Liver (tissue), 9 donors: ENCODE results near the gene VPS35L. TPM values are rescaled to one million over a fixed set of nuclear protein-coding genes. Genes with fewer than 3 reads are reported as not detected.

Source experiments
- DNase-seq: peaks from one replicate; pipeline ENCODE4 v3.0.0-alpha.2; 2017; ENCODE audit warnings: low spot score
- H3K27ac ChIP-seq, 2 donors: one replicate each; pipeline ENCODE4 v1.7.0; 2013; ENCODE audit warnings: inconsistent platforms in 2 of 2, low read length in 2 of 2, control low read depth in 1 of 2, low read depth in 1 of 2, mild to moderate bottlenecking in 1 of 2
- H3K27me3 ChIP-seq, 4 donors: one replicate each; pipeline versions ENCODE4 v1.6.1 to v1.7.0; 2013; ENCODE audit warnings: low read length in 3 of 4, inconsistent platforms in 1 of 4, mild to moderate bottlenecking in 1 of 4, moderate library complexity in 1 of 4; ENCODE audit not compliant: control insufficient read depth in 4 of 4, insufficient read depth in 4 of 4
- H3K36me3 ChIP-seq, 4 donors: one replicate each; pipeline versions ENCODE4 v1.6.1 to v1.7.0; 2013; ENCODE audit warnings: low read length in 3 of 4, mild to moderate bottlenecking in 3 of 4, low read depth in 1 of 4, moderate library complexity in 1 of 4; ENCODE audit not compliant: control insufficient read depth in 4 of 4, insufficient read depth in 3 of 4
- H3K4me1 ChIP-seq, 4 donors: one replicate each; pipeline versions ENCODE4 v1.6.1 to v1.7.0; 2013; ENCODE audit warnings: low read length in 3 of 4, mild to moderate bottlenecking in 3 of 4, moderate library complexity in 1 of 4; ENCODE audit not compliant: control insufficient read depth in 4 of 4, insufficient read depth in 4 of 4
- H3K4me3 ChIP-seq, 3 donors: one replicate each; pipeline versions ENCODE4 v1.6.1 to v1.7.0; 2013; ENCODE audit warnings: low read length in 3 of 3, control low read depth in 1 of 3, low read depth in 1 of 3, mild to moderate bottlenecking in 1 of 3
- H3K9ac ChIP-seq, 2 donors: one replicate each; pipeline ENCODE4 v1.7.0; 2013; ENCODE audit warnings: low read length in 2 of 2, mild to moderate bottlenecking in 2 of 2, moderate library complexity in 2 of 2, control low read depth in 1 of 2, low read depth in 1 of 2
- H3K9me3 ChIP-seq, 4 donors: one replicate each; pipeline versions ENCODE4 v1.6.1 to v1.7.0; 2013; ENCODE audit warnings: low read length in 3 of 4; ENCODE audit not compliant: control insufficient read depth in 4 of 4
- EGR1 ChIP-seq, 2 donors: IDR thresholded peaks; 2 replicates each; pipeline ENCODE4 v1.6.1; 2016 to 2018; ENCODE audit warnings: antibody characterized with exemption in 2 of 2, low read depth in 2 of 2
- FOXA1 ChIP-seq: IDR thresholded peaks from 2 replicates; pipeline ENCODE4 v1.6.1; 2016; ENCODE audit warnings: antibody characterized with exemption
- FOXA2 ChIP-seq: IDR thresholded peaks from 2 replicates; pipeline ENCODE4 v1.6.1; 2016; ENCODE audit warnings: antibody characterized with exemption
- GABPA ChIP-seq, 2 donors: IDR thresholded peaks in 1 of 2; conservative IDR thresholded peaks in 1 of 2; 2 replicates each; pipeline ENCODE4 v1.6.1; 2016; ENCODE audit warnings: antibody characterized with exemption in 2 of 2, mild to moderate bottlenecking in 1 of 2, moderate library complexity in 1 of 2
- HNF4A ChIP-seq, 2 donors: conservative IDR thresholded peaks; 2 replicates each; pipeline ENCODE4 v1.6.1; 2016; ENCODE audit warnings: antibody characterized with exemption in 2 of 2, mild to moderate bottlenecking in 2 of 2
- HNF4G ChIP-seq: IDR thresholded peaks from 2 replicates; pipeline ENCODE4 v1.6.1; 2016; ENCODE audit warnings: antibody characterized with exemption
- JUND ChIP-seq, 2 donors: IDR thresholded peaks; 2 replicates each; pipeline ENCODE4 v1.6.1; 2016; ENCODE audit warnings: antibody characterized with exemption in 2 of 2
- NR2F2 ChIP-seq: IDR thresholded peaks from 2 replicates; pipeline ENCODE4 v1.6.1; 2016; ENCODE audit warnings: antibody characterized with exemption
- RAD21 ChIP-seq, 2 donors: IDR thresholded peaks; 2 replicates each; pipeline ENCODE4 v1.6.1; 2016; ENCODE audit warnings: antibody characterized with exemption in 2 of 2, mild to moderate bottlenecking in 2 of 2
- RXRA ChIP-seq, 2 donors: IDR thresholded peaks; 2 replicates each; pipeline ENCODE4 v1.6.1; 2017 to 2018; ENCODE audit warnings: antibody characterized with exemption in 2 of 2, mild to moderate bottlenecking in 1 of 2
- SP1 ChIP-seq: IDR thresholded peaks from 2 replicates; pipeline ENCODE4 v1.6.1; 2018; ENCODE audit warnings: antibody characterized with exemption, mild to moderate bottlenecking
- TAF1 ChIP-seq: conservative IDR thresholded peaks from 2 replicates; pipeline ENCODE4 v1.6.1; 2016; ENCODE audit warnings: antibody characterized with exemption, mild to moderate bottlenecking
- YY1 ChIP-seq: IDR thresholded peaks from 2 replicates; pipeline ENCODE4 v1.6.1; 2016; ENCODE audit warnings: antibody characterized with exemption, mild to moderate bottlenecking
- WGBS: extraction: QIAGEN DNeasy Blood & Tissue Kit; methylation state at CpG from one replicate; pipeline ENCODE4 v1.1.7; 2013; 5-methylcytosine and 5-hydroxymethylcytosine counted together
- polyA plus RNA-seq, 2 donors: library from polyadenylated mRNA; stranded (reverse) in 1 of 2; unstranded in 1 of 2; fragments of 200-250 nt in 1 of 2; fragments of >200 nt in 1 of 2; fragmentation: Nextera tagmentation in 1 of 2; extraction: Ambion mirVana in 1 of 2; gene quantifications; one replicate each; pipeline versions ENCODE4 v1.2.1 to v1.2.3, GENCODE V29; 2013 to 2015
- total RNA-seq, 2 donors: library from RNA; depleted of rRNA; stranded (reverse); fragments of >200 nt; gene quantifications; one replicate each; pipeline ENCODE4 v1.2.3, GENCODE V29; 2014
- TF ChIP-seq, protein P1 (sequence below): IDR thresholded peaks from 2 replicates; pipeline ENCODE4 v1.6.1; 2016; ENCODE audit warnings: antibody characterized with exemption, mild to moderate bottlenecking
- TF ChIP-seq, protein P2 (sequence below): IDR thresholded peaks from 2 replicates; pipeline ENCODE4 v1.6.1; 2016; ENCODE audit warnings: antibody characterized with exemption
- TF ChIP-seq, protein P3 (sequence below): IDR thresholded peaks from 2 replicates; pipeline ENCODE4 v1.6.1; 2016; ENCODE audit warnings: antibody characterized with exemption
- TF ChIP-seq, protein P4 (sequence below): fragments of 150-350 bp; IDR thresholded peaks from 2 replicates; pipeline ENCODE4 v1.5.1; 2017; ENCODE audit warnings: improper control_type of control experiment, low read depth, low read length; ENCODE audit not compliant: missing input control
- donor health status: healthy.
- donor health status: healthy.
- donor health status: healthy.
- donor health status: healthy.
- donor health status: healthy.

VPS35L gene
- total and polyA plus RNA-seq, 4 donors = 10.5 to 18.2 (median 15.1) TPM

DNA sequence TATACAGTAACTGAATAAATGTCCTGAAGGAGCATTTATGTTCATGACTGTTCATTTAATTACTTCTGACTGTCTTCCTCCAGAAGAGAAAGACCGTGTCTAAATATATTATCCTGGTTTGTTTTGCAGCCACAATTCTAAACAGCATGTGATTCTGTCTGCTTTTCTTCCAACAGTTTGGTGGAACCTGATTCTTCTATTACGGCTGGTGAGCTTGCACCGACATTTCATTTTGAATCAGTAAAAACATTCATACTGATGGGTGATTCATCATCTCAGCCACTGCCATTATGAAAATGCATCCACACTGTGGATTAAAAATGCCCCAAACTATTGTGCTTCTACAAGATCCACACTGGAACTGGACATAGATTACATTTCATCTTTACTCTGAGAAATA, 145.6 kb downstream of the VPS35L start:
- Histone ChIP-seq H3K9ac (no peak overlapping the region), H3K9me3 (no peaks in the 10 kb centered on the region), H3K27me3 (no peaks in the 10 kb centered on the region), H3K4me1 (peaks cover 0 to 12% (median 7%) of the 10 kb centered on the region in 4 donors), H3K27ac (no peak overlapping the region), H3K36me3 (peaks cover 5 to 24% (median 15%) of the 10 kb centered on the region in 4 donors), H3K4me3 (no peak overlapping the region)
- WGBS = 94% methylated on average over 3 of the region's 3 CpGs
- no peak for TF ChIP-seq FOXA1
- no peak for DNase-seq

DNA sequence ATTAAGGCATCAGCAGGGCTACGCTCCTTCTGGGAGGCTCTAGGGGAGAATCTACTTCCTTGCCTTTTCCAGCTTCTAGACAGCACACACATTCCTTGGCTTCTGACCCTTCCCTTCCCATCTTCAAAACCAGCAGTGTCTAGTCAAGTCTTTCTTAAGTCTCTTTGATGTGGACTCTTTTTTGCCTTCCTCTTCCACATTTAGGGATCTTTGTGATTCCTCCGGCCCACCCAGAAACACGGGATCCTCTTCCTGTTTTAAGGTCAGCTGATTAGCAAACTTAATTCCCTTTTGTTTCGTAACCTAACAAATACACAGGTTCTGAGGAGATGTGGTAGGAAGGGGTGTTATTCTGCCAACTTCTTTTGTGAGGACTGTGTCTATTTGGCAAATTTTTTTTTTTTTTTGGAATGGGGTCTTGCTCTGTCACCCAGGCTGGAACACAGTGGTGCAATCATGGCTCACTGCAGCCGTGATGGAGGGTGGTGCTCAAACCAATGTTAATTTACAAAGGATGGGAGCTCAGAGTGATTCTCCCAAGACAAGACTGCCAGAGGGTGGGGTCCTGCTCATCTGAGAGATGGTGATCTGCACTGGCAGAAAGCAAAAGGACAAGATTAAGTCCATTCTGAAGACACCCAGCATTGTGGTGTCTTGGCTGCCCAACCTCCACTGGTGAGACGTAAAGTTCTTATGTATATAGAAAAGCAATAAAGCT, 147.8 kb downstream of the VPS35L start:
- Histone ChIP-seq H3K27me3 (no peaks in the 10 kb centered on the region), H3K27ac (no peak overlapping the region), H3K9ac (no peak overlapping the region), H3K4me1 (peaks cover 0 to 12% (median 7%) of the 10 kb centered on the region in 4 donors), H3K4me3 (no peak overlapping the region), H3K9me3 (no peaks in the 10 kb centered on the region), H3K36me3 (peaks cover 6 to 28% (median 16%) of the 10 kb centered on the region in 4 donors)
- DNase-seq = no peak
- WGBS = 84% methylated on average over 6 of the region's 6 CpGs
- no peak for TF ChIP-seq FOXA2
- no peak for TF ChIP-seq YY1
- no peak for TF ChIP-seq HNF4G
- TF ChIP-seq EGR1 (IDR thresholded peaks at IDR 0.05; ENCODE audit: low read depth in 2 of 2) = no peak
- TF ChIP-seq RAD21 (IDR thresholded peaks at IDR 0.05) = no peak
- TF ChIP-seq TAF1 = no peak
- TF ChIP-seq, protein P1, sequence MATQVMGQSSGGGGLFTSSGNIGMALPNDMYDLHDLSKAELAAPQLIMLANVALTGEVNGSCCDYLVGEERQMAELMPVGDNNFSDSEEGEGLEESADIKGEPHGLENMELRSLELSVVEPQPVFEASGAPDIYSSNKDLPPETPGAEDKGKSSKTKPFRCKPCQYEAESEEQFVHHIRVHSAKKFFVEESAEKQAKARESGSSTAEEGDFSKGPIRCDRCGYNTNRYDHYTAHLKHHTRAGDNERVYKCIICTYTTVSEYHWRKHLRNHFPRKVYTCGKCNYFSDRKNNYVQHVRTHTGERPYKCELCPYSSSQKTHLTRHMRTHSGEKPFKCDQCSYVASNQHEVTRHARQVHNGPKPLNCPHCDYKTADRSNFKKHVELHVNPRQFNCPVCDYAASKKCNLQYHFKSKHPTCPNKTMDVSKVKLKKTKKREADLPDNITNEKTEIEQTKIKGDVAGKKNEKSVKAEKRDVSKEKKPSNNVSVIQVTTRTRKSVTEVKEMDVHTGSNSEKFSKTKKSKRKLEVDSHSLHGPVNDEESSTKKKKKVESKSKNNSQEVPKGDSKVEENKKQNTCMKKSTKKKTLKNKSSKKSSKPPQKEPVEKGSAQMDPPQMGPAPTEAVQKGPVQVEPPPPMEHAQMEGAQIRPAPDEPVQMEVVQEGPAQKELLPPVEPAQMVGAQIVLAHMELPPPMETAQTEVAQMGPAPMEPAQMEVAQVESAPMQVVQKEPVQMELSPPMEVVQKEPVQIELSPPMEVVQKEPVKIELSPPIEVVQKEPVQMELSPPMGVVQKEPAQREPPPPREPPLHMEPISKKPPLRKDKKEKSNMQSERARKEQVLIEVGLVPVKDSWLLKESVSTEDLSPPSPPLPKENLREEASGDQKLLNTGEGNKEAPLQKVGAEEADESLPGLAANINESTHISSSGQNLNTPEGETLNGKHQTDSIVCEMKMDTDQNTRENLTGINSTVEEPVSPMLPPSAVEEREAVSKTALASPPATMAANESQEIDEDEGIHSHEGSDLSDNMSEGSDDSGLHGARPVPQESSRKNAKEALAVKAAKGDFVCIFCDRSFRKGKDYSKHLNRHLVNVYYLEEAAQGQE = no peak

DNA sequence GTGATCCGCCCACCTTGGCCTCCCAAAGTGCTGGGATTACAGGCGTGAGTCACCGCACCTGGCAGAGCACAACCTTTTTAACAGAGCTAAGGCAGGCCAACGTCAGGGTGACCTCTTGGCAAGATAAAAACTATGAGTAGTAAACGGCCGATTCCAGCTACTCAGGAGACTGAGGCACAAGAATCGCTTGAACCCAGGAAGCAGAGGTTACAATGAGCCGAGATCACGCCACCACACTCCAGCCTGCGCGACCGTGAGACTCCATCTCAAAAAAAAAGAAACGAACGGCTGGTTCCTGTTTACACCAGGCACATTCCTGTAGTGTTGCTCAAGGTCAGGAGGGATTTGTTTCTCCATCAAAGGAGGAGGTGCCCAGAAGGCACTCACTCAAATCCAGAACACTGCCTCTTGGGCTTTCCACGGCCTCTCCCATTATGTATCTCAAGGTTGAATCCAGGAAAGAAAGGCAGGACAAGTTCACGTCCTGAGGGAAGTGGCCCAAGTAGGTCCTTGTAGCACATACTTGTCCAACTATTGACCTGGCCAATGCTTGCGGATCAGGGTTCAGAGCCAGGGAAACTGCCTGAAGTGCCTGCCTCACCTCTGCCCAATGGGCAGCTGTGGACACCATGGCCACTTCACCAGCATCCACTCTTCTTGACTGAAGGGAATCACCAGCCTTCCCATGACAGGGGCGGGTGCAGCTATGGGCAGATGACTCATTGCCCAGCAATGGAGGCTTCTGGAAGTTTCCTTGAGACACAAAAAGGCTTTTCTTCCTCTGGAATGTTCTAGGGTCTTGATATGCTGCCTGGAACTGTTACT, 149.0 kb downstream of the VPS35L start:
- Histone ChIP-seq H3K9me3 (no peaks in the 10 kb centered on the region), H3K9ac (no peak overlapping the region), H3K27me3 (no peaks in the 10 kb centered on the region), H3K36me3 (peaks cover 8 to 28% (median 18%) of the 10 kb centered on the region in 4 donors), H3K4me3 (no peak overlapping the region), H3K4me1 (peaks cover 0 to 9% (median 7%) of the 10 kb centered on the region in 4 donors), H3K27ac (no peak overlapping the region)
- no peak for TF ChIP-seq FOXA2
- TF ChIP-seq SP1 = no peak
- no peak for TF ChIP-seq NR2F2
- TF ChIP-seq YY1 = no peak
- TF ChIP-seq, protein P2, sequence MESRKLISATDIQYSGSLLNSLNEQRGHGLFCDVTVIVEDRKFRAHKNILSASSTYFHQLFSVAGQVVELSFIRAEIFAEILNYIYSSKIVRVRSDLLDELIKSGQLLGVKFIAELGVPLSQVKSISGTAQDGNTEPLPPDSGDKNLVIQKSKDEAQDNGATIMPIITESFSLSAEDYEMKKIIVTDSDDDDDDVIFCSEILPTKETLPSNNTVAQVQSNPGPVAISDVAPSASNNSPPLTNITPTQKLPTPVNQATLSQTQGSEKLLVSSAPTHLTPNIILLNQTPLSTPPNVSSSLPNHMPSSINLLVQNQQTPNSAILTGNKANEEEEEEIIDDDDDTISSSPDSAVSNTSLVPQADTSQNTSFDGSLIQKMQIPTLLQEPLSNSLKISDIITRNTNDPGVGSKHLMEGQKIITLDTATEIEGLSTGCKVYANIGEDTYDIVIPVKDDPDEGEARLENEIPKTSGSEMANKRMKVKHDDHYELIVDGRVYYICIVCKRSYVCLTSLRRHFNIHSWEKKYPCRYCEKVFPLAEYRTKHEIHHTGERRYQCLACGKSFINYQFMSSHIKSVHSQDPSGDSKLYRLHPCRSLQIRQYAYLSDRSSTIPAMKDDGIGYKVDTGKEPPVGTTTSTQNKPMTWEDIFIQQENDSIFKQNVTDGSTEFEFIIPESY = no peak
- TF ChIP-seq, protein P3, sequence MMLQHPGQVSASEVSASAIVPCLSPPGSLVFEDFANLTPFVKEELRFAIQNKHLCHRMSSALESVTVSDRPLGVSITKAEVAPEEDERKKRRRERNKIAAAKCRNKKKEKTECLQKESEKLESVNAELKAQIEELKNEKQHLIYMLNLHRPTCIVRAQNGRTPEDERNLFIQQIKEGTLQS = no peak
- TF ChIP-seq HNF4A (conservative IDR thresholded peaks at IDR 0.05) = no peak
- TF ChIP-seq RXRA (IDR thresholded peaks at IDR 0.05) = no peak
- TF ChIP-seq GABPA (IDR thresholded peaks at IDR 0.05 in 1 of 2, conservative IDR thresholded peaks at IDR 0.05 in 1 of 2) = no peak
- no peak for TF ChIP-seq JUND (IDR thresholded peaks at IDR 0.05)
- TF ChIP-seq HNF4G = no peak
- no peak for TF ChIP-seq TAF1
- TF ChIP-seq RAD21 (IDR thresholded peaks at IDR 0.05) = no peak
- TF ChIP-seq FOXA1 = no peak
- TF ChIP-seq, protein P4, sequence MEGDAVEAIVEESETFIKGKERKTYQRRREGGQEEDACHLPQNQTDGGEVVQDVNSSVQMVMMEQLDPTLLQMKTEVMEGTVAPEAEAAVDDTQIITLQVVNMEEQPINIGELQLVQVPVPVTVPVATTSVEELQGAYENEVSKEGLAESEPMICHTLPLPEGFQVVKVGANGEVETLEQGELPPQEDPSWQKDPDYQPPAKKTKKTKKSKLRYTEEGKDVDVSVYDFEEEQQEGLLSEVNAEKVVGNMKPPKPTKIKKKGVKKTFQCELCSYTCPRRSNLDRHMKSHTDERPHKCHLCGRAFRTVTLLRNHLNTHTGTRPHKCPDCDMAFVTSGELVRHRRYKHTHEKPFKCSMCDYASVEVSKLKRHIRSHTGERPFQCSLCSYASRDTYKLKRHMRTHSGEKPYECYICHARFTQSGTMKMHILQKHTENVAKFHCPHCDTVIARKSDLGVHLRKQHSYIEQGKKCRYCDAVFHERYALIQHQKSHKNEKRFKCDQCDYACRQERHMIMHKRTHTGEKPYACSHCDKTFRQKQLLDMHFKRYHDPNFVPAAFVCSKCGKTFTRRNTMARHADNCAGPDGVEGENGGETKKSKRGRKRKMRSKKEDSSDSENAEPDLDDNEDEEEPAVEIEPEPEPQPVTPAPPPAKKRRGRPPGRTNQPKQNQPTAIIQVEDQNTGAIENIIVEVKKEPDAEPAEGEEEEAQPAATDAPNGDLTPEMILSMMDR = no peak
- DNase-seq = no peak
- 77% methylated on average over 18 of the region's 18 CpGs for WGBS
